Measurements from ENCODE around the gene PADI3.

GRCh38 chr1:17281775-17282181 lies 32.9 kb downstream of the PADI3 start:
- TF ChIP-seq SP1 (IDR thresholded peaks at IDR 0.05): no peak
- no peak for TF ChIP-seq FOXK2 (IDR thresholded peaks at IDR 0.05)
- TF ChIP-seq FOXM1 (IDR thresholded peaks at IDR 0.05; ENCODE audit: borderline replicate concordance): no peak
- TF ChIP-seq CTBP1 (IDR thresholded peaks at IDR 0.05; ENCODE audit: borderline replicate concordance): no peak
- TF ChIP-seq HDGF (IDR thresholded peaks at IDR 0.05; ENCODE audit: borderline replicate concordance): no peak
- TF ChIP-seq ARNT (IDR thresholded peaks at IDR 0.05): no peak
- TF ChIP-seq L3MBTL2 (conservative IDR thresholded peaks at IDR 0.05): no peak
- no peak for TF ChIP-seq PKNOX1 (IDR thresholded peaks at IDR 0.05)
- TF ChIP-seq BHLHE40 (IDR thresholded peaks at IDR 0.05; ENCODE audit: borderline replicate concordance): no peak
- no peak for TF ChIP-seq TARDBP (IDR thresholded peaks at IDR 0.05)
- no peak for TF ChIP-seq NFRKB (IDR thresholded peaks at IDR 0.05)
- no peak for TF ChIP-seq LEF1 (IDR thresholded peaks at IDR 0.05; ENCODE audit: borderline replicate concordance)
- no peak for TF ChIP-seq SUZ12 (IDR thresholded peaks at IDR 0.05)
- TF ChIP-seq FOXA1 (IDR thresholded peaks at IDR 0.05): no peak

Data from HEK293T (cell line).